Right atrium auricular region (tissue), 2 donors: ENCODE results near the gene SCMH1. TPM values are rescaled to one million over a fixed set of nuclear protein-coding genes. Genes with fewer than 3 reads are reported as not detected.
A peak's percentile ranks its signal among the peaks of the same experiment; 100 is the strongest.

Source experiments
- DNase-seq: peaks from one replicate; pipeline ENCODE4 v3.0.0-alpha.2; 2019; ENCODE audit warnings: low spot score
- H3K27ac ChIP-seq, 2 donors: fragments of 200-600 bp; sonication (generic); 1 replicate in 1 of 2; 2 replicates in 1 of 2; pipeline ENCODE4 v1.5.1; 2016 to 2019
- H3K27me3 ChIP-seq, 2 donors: fragments of 200-600 bp; sonication (generic); one replicate each; pipeline versions ENCODE4 v1.5.1 to v1.6.0; 2017 to 2019
- H3K36me3 ChIP-seq: fragments of 200-600 bp; sonication (generic); one replicate; pipeline ENCODE4 v1.5.1; 2016
- H3K4me1 ChIP-seq, 2 donors: fragments of 200-600 bp; sonication (generic); one replicate each; pipeline versions ENCODE4 v1.5.1 to v1.6.0; 2017 to 2019
- H3K4me3 ChIP-seq, 2 donors: fragments of 200-600 bp; sonication (generic); 1 replicate in 1 of 2; 2 replicates in 1 of 2; pipeline ENCODE4 v1.5.1; 2017 to 2019; ENCODE audit warnings: mild to moderate bottlenecking in 1 of 2, moderate library complexity in 1 of 2
- H3K9me3 ChIP-seq, 2 donors: fragments of 200-600 bp; sonication (generic); one replicate each; pipeline ENCODE4 v1.5.1; 2019
- total RNA-seq, 2 donors: library from RNA; depleted of rRNA; stranded (reverse); fragments of >200 nt; gene quantifications; one replicate each; pipeline ENCODE4 v1.1.0, GENCODE V29; 2016
- TF ChIP-seq, protein P1 (sequence below), 2 donors: fragments of 200-600 bp; sonication (generic); IDR thresholded peaks; one replicate each; pipeline ENCODE4 v1.5.1; 2019; ENCODE audit warnings: antibody characterized with exemption in 2 of 2

SCMH1 gene
- total RNA-seq, 2 donors from 2014 or later: 50.1 to 62.5 TPM

DNA sequence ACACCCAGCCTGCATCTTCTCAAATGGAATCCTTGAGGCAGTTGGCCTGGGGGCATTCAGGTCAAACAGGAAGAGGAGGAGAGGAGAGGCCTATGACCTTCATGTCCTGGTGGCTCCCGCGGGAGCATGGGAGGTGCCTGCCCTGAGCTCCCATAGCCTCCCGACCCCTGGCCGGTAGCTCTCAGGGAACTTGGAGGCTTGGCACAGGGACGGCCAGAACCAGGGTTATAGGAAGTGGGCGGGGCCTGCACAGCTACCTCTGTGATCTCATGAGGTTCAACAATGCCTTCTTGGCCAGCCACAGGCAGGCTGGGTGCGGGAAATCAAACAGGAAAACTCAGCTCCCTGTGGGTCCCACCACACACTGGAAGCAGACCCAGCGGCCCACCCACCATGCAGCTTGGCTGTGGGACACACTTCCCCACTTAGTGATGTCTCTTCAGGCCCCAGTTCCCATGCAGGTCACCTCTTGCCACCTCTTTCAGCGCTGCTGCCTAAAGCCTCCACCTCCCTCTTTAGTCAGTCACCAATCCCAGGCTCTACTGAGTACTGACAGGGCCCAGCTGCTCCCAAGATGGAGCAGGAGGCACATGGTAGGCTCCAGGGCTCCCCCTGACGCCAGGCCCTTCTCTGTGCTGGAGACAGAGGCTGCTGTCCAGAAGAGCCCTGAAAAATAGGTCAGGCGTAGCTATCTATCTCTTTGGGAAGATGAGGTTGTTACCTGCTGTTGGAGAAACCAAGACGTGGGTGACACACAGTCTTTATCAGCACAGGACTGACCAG, 220.4 kb downstream of the SCMH1 start, which contains the start of gene SLFNL1:
Gene SLFNL1, minus strand, starts transcription at position 200 of the 783 bp plus-strand sequence. CDS start 1,065 bp downstream, outside the sequence.
- TF ChIP-seq, protein P1, sequence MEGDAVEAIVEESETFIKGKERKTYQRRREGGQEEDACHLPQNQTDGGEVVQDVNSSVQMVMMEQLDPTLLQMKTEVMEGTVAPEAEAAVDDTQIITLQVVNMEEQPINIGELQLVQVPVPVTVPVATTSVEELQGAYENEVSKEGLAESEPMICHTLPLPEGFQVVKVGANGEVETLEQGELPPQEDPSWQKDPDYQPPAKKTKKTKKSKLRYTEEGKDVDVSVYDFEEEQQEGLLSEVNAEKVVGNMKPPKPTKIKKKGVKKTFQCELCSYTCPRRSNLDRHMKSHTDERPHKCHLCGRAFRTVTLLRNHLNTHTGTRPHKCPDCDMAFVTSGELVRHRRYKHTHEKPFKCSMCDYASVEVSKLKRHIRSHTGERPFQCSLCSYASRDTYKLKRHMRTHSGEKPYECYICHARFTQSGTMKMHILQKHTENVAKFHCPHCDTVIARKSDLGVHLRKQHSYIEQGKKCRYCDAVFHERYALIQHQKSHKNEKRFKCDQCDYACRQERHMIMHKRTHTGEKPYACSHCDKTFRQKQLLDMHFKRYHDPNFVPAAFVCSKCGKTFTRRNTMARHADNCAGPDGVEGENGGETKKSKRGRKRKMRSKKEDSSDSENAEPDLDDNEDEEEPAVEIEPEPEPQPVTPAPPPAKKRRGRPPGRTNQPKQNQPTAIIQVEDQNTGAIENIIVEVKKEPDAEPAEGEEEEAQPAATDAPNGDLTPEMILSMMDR (IDR thresholded peaks at IDR 0.05): no peak
- no peaks in the 10 kb centered on the region for H3K9me3 ChIP-seq
- no peak within 1 kb of the TSS for H3K27ac ChIP-seq
- H3K4me1 ChIP-seq: peaks cover 0 to 13% of the 10 kb centered on the region in 2 donors
- peak; percentile 67 for DNase-seq
- peaks cover 12% of the 10 kb centered on the region for H3K36me3 ChIP-seq
- H3K4me3 ChIP-seq: no peak within 1 kb of the TSS
- H3K27me3 ChIP-seq: no peaks in the 10 kb centered on the region

DNA sequence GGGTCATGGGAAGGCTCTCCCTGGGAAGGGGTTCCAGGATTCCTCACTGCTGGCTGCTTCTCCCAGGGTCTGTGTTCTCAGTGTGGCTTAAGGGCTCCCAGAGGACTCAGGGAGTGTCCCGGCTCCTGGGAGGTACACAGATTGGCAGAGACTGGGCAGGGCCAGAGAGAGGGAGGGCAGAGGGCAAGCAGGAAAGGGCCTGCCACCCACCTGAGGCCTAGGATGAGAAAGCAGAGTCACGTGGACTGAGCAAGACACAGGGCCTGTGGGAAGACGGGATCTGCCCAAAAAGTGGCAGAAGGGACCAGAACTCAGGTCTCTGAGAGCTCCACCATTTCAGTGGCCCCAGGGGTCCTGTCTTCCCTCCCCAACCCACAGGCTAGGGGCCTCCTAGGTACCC, 221.5 kb downstream of the SCMH1 start:
- Histone ChIP-seq H3K9me3 (no peaks in the 10 kb centered on the region), H3K27ac (no peak overlapping the region), H3K4me1 (peaks cover 0 to 15% of the 10 kb centered on the region in 2 donors), H3K36me3 (peaks cover 8% of the 10 kb centered on the region), H3K4me3 (no peak overlapping the region), H3K27me3 (no peaks in the 10 kb centered on the region)
- TF ChIP-seq, protein P1 (IDR thresholded peaks at IDR 0.05): no peak
- no peak for DNase-seq

DNA sequence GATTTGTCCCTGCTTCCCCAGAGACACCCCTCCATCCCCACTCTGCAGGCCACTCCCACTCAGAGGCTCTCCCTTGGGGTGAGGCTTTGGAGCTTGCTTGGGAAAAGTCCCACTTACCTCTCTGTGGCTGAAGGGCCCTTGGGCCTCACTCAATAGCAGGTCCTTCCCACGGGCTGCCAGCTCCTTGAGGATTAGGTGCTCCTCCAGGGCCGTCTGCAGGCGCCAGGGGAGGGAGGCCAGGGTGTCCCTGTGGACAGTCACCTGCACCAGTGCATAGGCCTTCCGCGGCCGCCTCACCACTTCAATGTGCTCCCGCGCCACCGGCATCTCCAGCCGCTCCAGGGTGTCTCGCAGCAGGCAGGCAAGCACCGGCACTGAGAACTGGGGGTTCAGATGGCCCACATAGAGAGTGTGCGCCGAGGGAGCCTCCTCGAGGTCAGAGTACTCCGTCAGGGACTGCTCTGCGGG, 222.0 kb downstream of the SCMH1 start:
- TF ChIP-seq, protein P1 (IDR thresholded peaks at IDR 0.05): no peak
- H3K9me3 ChIP-seq: no peaks in the 10 kb centered on the region
- H3K36me3 ChIP-seq: peaks cover 8% of the 10 kb centered on the region
- no peaks in the 10 kb centered on the region for H3K27me3 ChIP-seq
- H3K27ac ChIP-seq: no peak overlapping the region
- DNase-seq: no peak
- H3K4me3 ChIP-seq: no peak overlapping the region
- peaks cover 0 to 20% of the 10 kb centered on the region in 2 donors for H3K4me1 ChIP-seq

DNA sequence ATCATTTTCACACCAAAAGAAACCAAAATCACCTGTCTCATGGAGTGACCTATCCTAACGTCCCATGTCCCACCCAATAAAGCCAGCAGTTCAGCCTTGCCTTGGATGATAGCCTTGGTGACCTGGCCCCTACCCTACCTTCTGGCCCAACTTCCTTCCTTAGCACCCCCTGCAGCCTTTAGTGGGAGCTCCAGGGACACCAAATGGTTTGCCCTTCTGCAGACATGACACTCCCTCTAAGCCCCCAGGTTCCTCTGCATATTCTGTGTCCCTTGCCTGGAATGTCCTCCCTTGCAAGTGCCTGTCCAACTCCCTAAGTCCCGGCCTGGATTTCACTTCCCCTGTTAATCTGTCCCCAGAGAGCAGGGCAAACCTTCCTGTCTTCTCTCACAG, 222.8 kb downstream of the SCMH1 start:
- H3K27me3 ChIP-seq: no peaks in the 10 kb centered on the region
- H3K27ac ChIP-seq: no peak overlapping the region
- H3K36me3 ChIP-seq: peaks cover 8% of the 10 kb centered on the region
- no peak for DNase-seq
- peaks cover 0 to 24% of the 10 kb centered on the region in 2 donors for H3K4me1 ChIP-seq
- H3K9me3 ChIP-seq: no peaks in the 10 kb centered on the region
- TF ChIP-seq, protein P1 (IDR thresholded peaks at IDR 0.05): no peak
- H3K4me3 ChIP-seq: no peak overlapping the region

DNA sequence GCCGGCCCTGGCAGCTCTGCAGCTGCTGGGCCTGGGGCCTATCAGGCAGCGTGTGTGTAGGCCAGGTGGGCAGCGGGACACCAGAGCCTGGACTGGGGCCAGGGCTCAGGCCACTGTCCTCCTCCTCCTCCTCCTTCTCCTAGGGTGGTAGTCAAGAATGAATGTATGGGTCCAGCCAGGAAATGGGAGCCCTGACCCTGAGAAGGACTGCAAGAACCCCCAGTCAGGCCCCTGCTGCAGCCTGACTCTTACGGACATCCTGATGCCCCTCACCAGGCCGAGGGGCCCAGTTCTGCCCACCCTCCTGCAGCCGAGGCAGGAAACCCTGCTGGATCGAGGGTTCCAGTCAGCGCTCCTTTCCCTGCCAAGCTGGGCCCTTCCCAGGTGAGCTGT, 224.1 kb downstream of the SCMH1 start:
- TF ChIP-seq, protein P1 (IDR thresholded peaks at IDR 0.05): no peak
- peaks cover 0 to 36% of the 10 kb centered on the region in 2 donors for H3K4me1 ChIP-seq
- H3K27ac ChIP-seq: no peak overlapping the region
- DNase-seq: no peak
- no peaks in the 10 kb centered on the region for H3K9me3 ChIP-seq
- H3K4me3 ChIP-seq: no peak overlapping the region
- no peaks in the 10 kb centered on the region for H3K27me3 ChIP-seq
- peaks cover 8% of the 10 kb centered on the region for H3K36me3 ChIP-seq
